Type B pancreatic cell (in vitro differentiated cells): Measurements from ENCODE around the gene XYLT1. TPM values are rescaled to one million over a fixed set of nuclear protein-coding genes. Genes with fewer than 3 reads are reported as not detected.

Experiments used
- DNase-seq: peaks from one replicate; pipeline ENCODE4 v3.0.0; 2021; ENCODE audit warnings: mixed read lengths; ENCODE audit not compliant: unreplicated experiment; ENCODE audit errors: extremely low spot score
- H3K27ac Mint-ChIP-seq: 2 replicates; pipeline ENCODE4 v1.8.0; 2021; ENCODE audit warnings: mild to moderate bottlenecking, mixed read lengths
- H3K27me3 Mint-ChIP-seq: 2 replicates; pipeline ENCODE4 v1.8.0; 2021; ENCODE audit warnings: mixed read lengths
- H3K36me3 Mint-ChIP-seq: 2 replicates; pipeline ENCODE4 v1.8.0; 2021; ENCODE audit warnings: mixed read lengths
- H3K4me1 Mint-ChIP-seq: one replicate; pipeline ENCODE4 v1.8.0; 2021; ENCODE audit warnings: mixed read lengths; ENCODE audit not compliant: unreplicated experiment
- H3K4me3 Mint-ChIP-seq: 2 replicates; pipeline ENCODE4 v1.8.0; 2021; ENCODE audit warnings: mild to moderate bottlenecking, mixed read lengths
- H3K9me3 Mint-ChIP-seq: 2 replicates; pipeline ENCODE4 v1.8.0; 2021; ENCODE audit warnings: mixed read lengths
- total RNA-seq: library from RNA; stranded (reverse); gene quantifications from 2 replicates; pipeline ENCODE4 v1.2.1, GENCODE V29; 2021; ENCODE audit warnings: low replicate concordance
- TF ChIP-seq, protein P1 (sequence below): fragments of 200-600 bp; sonication (generic); conservative IDR thresholded peaks from 2 replicates; pipeline ENCODE4 v1.5.0; 2021; ENCODE audit warnings: antibody characterized with exemption, mild to moderate bottlenecking

Gene XYLT1
- total RNA-seq, 1 donor from 2014 or later: 14.9 TPM

DNA sequence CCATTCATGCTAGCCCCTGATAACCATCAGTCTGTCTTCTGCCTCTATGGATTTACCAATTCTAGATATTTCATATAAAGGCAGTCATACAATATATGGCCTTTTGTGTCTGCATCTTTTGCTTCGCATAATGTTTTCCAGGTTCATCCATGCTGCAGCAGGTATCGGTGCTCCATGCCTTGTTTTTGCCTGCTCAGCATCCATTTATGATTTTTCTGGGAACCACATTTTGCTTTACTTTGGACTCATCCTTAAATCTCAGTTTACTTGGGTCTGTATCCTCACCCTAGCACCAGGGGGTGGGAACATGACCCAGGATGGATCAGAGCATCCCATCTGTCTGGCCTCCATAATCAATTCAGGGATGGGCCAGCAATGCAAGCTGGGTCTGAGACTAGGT, 325.7 kb downstream of the XYLT1 start:
- H3K4me1 Mint-ChIP-seq: no peaks in the 10 kb centered on the region
- no peaks in the 10 kb centered on the region for H3K27me3 Mint-ChIP-seq
- no peak overlapping the region for H3K4me3 Mint-ChIP-seq
- TF ChIP-seq, protein P1, sequence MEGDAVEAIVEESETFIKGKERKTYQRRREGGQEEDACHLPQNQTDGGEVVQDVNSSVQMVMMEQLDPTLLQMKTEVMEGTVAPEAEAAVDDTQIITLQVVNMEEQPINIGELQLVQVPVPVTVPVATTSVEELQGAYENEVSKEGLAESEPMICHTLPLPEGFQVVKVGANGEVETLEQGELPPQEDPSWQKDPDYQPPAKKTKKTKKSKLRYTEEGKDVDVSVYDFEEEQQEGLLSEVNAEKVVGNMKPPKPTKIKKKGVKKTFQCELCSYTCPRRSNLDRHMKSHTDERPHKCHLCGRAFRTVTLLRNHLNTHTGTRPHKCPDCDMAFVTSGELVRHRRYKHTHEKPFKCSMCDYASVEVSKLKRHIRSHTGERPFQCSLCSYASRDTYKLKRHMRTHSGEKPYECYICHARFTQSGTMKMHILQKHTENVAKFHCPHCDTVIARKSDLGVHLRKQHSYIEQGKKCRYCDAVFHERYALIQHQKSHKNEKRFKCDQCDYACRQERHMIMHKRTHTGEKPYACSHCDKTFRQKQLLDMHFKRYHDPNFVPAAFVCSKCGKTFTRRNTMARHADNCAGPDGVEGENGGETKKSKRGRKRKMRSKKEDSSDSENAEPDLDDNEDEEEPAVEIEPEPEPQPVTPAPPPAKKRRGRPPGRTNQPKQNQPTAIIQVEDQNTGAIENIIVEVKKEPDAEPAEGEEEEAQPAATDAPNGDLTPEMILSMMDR: no peak
- H3K27ac Mint-ChIP-seq: no peak overlapping the region
- DNase-seq: no peak
- H3K9me3 Mint-ChIP-seq: no peaks in the 10 kb centered on the region
- H3K36me3 Mint-ChIP-seq: no peaks in the 10 kb centered on the region

DNA sequence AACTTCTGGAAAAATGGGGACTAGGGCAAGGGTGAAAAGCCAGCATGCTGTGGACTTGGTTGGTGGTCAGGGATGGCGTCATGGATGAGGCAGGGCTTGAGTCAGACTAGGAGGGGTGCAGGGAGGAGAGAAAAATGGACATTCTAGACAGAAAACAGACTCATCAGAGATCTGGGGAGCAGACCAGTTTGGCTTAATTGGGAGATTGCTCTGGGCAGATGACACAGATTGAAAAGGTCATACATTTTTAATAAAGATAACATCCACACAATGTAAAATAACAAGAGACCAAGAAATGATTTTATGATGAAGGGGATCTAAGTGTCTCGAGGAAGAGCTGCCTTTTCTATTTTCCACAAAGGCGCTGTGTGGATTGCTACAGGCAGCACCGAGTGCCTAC, 326.3 kb downstream of the XYLT1 start:
- Mint-ChIP-seq H3K27me3 (no peaks in the 10 kb centered on the region), H3K27ac (no peak overlapping the region), H3K4me1 (no peaks in the 10 kb centered on the region), H3K36me3 (no peaks in the 10 kb centered on the region), H3K9me3 (no peaks in the 10 kb centered on the region), H3K4me3 (no peak overlapping the region)
- no peak for DNase-seq
- TF ChIP-seq, protein P1: no peak

DNA sequence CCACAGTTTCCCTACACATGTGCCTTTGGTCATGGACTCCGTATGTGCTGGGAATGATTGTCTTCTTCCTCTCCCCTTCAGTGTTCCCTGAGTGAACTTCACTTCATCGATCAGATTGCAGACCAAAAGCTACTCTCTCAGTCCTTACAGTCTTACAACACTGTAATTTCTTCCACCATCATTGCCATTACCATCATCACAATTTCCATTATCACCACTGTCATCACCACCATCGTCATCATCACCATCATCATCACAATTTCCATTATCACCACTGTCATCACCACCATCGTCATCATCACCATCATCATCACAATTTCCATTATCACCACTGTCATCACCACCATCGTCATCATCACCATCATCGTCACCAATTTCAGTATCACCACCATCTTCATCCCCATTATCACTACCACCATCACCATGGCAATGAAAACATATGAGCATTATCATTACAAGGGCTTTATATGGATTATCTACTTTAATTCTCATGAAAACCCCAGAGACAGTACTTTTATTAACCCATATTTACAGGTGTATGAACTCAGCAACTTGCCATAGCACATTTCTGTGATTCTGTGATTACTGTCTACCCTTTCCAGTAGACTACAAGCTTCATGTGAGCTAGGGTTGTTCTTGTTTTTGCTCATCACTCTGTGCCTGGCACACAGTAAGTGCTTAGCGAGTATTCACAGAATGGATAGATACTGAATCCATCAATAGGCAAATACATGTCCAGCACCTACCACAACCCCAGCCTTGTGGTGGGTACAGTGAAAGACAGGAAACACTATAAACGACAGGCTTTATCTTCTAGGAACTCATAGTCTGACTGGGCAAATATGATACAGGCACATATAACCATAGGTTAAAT, 327.0 kb downstream of the XYLT1 start:
- Mint-ChIP-seq H3K4me3 (no peak overlapping the region), H3K4me1 (no peaks in the 10 kb centered on the region), H3K27ac (no peak overlapping the region), H3K27me3 (no peaks in the 10 kb centered on the region), H3K36me3 (no peaks in the 10 kb centered on the region), H3K9me3 (no peaks in the 10 kb centered on the region)
- TF ChIP-seq, protein P1: no peak
- no peak for DNase-seq

DNA sequence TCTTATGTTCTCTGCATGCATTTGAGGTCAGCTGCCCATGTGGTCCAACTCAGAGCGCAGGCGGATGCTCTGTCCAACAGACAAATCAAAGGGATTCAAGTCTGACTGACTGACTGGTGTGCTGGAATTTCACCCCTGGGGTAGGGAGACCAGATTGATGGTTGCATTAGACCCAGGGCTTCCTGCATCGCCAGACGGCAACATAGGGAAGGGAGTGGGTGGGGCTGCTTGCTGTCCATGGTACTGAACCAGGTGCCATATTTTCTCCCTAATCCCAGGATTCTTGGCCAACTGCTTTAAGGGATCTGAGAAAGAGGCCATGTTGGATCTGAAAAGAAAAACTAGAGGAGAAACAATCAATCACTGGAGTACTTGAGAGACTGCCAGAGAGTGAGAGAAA, 332.0 kb downstream of the XYLT1 start:
- H3K27ac Mint-ChIP-seq: no peak overlapping the region
- no peaks in the 10 kb centered on the region for H3K27me3 Mint-ChIP-seq
- TF ChIP-seq, protein P1: no peak
- H3K4me1 Mint-ChIP-seq: no peaks in the 10 kb centered on the region
- H3K4me3 Mint-ChIP-seq: no peak overlapping the region
- no peaks in the 10 kb centered on the region for H3K9me3 Mint-ChIP-seq
- no peak for DNase-seq
- no peaks in the 10 kb centered on the region for H3K36me3 Mint-ChIP-seq

DNA sequence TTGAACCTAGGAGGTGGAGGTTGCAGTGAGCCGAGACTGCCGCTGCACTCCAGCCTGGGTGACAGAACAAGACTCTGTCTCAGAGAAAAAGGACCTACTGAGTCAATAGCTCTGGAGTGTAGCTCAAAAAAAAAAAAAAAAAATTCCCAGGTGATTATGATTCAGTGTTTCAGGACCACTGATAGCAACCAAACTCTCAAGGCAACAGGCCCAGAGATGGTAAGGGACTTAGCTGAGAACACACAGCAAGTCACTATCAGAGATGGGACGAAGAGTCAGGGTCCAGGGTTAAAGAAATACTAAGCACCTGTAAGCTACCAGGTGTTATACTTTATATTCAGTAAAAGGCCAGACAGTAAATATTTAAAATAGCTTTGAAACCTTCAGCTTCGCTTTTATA, 335.3 kb downstream of the XYLT1 start:
- H3K27ac Mint-ChIP-seq: no peak overlapping the region
- DNase-seq: no peak
- no peaks in the 10 kb centered on the region for H3K27me3 Mint-ChIP-seq
- TF ChIP-seq, protein P1: no peak
- no peak overlapping the region for H3K4me3 Mint-ChIP-seq
- H3K9me3 Mint-ChIP-seq: no peaks in the 10 kb centered on the region
- no peaks in the 10 kb centered on the region for H3K4me1 Mint-ChIP-seq
- H3K36me3 Mint-ChIP-seq: peaks cover 5% of the 10 kb centered on the region
